Measurements from ENCODE around the gene TBX1.

The TBX1 gene

GRCh38 chr22:19751497-19752245 is 8.9 kb upstream of the TBX1 start:
- DNase-seq (ENCODE audit: low read depth, low spot score), result no peak

- DNase-seq (ENCODE audit: low read depth, low spot score), result no peak
Measured at GRCh38 chr22:19753090-19753842, 7.3 kb upstream of the TBX1 start.

GRCh38 chr22:19753996-19754700 is 6.4 kb upstream of the TBX1 start:
- no peak for DNase-seq (ENCODE audit: low read depth, low spot score)

- DNase-seq (ENCODE audit: low read depth, low spot score), result no peak
Measured at GRCh38 chr22:19754701-19755144, 5.9 kb upstream of the TBX1 start.

GRCh38 chr22:19755145-19755710 is 5.3 kb upstream of the TBX1 start:
- no peak for DNase-seq (ENCODE audit: low read depth, low spot score)

GRCh38 chr22:19755722-19756287 is 4.8 kb upstream of the TBX1 start:
- no peak for DNase-seq (ENCODE audit: low read depth, low spot score)

- DNase-seq (ENCODE audit: low read depth, low spot score), result no peak
Measured at GRCh38 chr22:19756288-19757128, 4.1 kb upstream of the TBX1 start.

- no peak for DNase-seq (ENCODE audit: low read depth, low spot score)
Measured at GRCh38 chr22:19757140-19757984, 3.2 kb upstream of the TBX1 start.

GRCh38 chr22:19757985-19758895 is 2.3 kb upstream of the TBX1 start:
- no peak for DNase-seq (ENCODE audit: low read depth, low spot score)

GRCh38 chr22:19758896-19759426 is 1.6 kb upstream of the TBX1 start:
- DNase-seq (ENCODE audit: low read depth, low spot score), result no peak

GRCh38 chr22:19759427-19760057 is 1.0 kb upstream of the TBX1 start:
- DNase-seq (ENCODE audit: low read depth, low spot score), result no peak

- DNase-seq (ENCODE audit: low read depth, low spot score), result no peak
Measured at GRCh38 chr22:19760951-19761724, 560 bp downstream of the TBX1 start.

GRCh38 chr22:19761725-19762567 is 1.4 kb downstream of the TBX1 start:
- DNase-seq (ENCODE audit: low read depth, low spot score), result no peak

GRCh38 chr22:19762568-19763457 is 2.2 kb downstream of the TBX1 start:
- no peak for DNase-seq (ENCODE audit: low read depth, low spot score)

Measured in brain pericyte (primary cell).